H9 (cell line): ENCODE results near the gene BICD1. TPM values are rescaled to one million over a fixed set of nuclear protein-coding genes. Genes with fewer than 3 reads are reported as not detected.

ENCODE experiments used
- DNase-seq: peaks from one replicate; pipeline ENCODE4 v3.0.0-alpha.2; 2017
- H2AFZ ChIP-seq: one replicate; pipeline ENCODE4 v1.6.1; 2013; ENCODE audit warnings: mild to moderate bottlenecking, low read length, control low read depth, moderate library complexity
- H2AK5ac ChIP-seq: 2 replicates; pipeline ENCODE4 v1.6.1; 2013; ENCODE audit warnings: low read length, control low read depth, mixed read lengths; ENCODE audit not compliant: insufficient read length
- H2BK120ac ChIP-seq: one replicate; pipeline ENCODE4 v1.6.1; 2013; ENCODE audit warnings: low read depth, mild to moderate bottlenecking, low read length, control low read depth, inconsistent platforms; ENCODE audit not compliant: poor library complexity, severe bottlenecking
- H2BK12ac ChIP-seq: 2 replicates; pipeline ENCODE4 v1.6.1; 2013; ENCODE audit warnings: low read length, control low read depth, mixed read lengths, low read depth; ENCODE audit not compliant: insufficient read length
- H2BK15ac ChIP-seq: 2 replicates; pipeline ENCODE4 v1.6.1; 2013; ENCODE audit warnings: low read depth, low read length, control low read depth
- H2BK20ac ChIP-seq: one replicate; pipeline ENCODE4 v1.6.1; 2013; ENCODE audit warnings: low read depth, mild to moderate bottlenecking, low read length, control low read depth, inconsistent platforms; ENCODE audit not compliant: poor library complexity, severe bottlenecking
- H2BK5ac ChIP-seq: 2 replicates; pipeline ENCODE4 v1.6.1; 2013; ENCODE audit warnings: low read length, control low read depth, mixed read lengths; ENCODE audit not compliant: insufficient read length
- H3K14ac ChIP-seq: 2 replicates; pipeline ENCODE4 v1.6.1; 2013; ENCODE audit warnings: low read length, control low read depth; ENCODE audit not compliant: insufficient read depth
- H3K18ac ChIP-seq: 2 replicates; pipeline ENCODE4 v1.6.1; 2013; ENCODE audit warnings: low read depth, mild to moderate bottlenecking, mixed read lengths, low read length, control low read depth; ENCODE audit not compliant: insufficient read length
- H3K23ac ChIP-seq: 2 replicates; pipeline ENCODE4 v1.6.1; 2013; ENCODE audit warnings: low read length, control low read depth, mixed read lengths, low read depth; ENCODE audit not compliant: insufficient read length
- H3K23me2 ChIP-seq: 2 replicates; pipeline ENCODE4 v1.6.1; 2013; ENCODE audit warnings: low read depth, mild to moderate bottlenecking, mixed read lengths, low read length, control low read depth; ENCODE audit not compliant: insufficient read length, poor library complexity, severe bottlenecking
- H3K27ac ChIP-seq: 2 replicates; pipeline ENCODE4 v1.5.1; 2013; ENCODE audit warnings: low read length, control low read depth, mixed read lengths, low read depth; ENCODE audit not compliant: insufficient read length
- H3K27me3 ChIP-seq: 2 replicates; pipeline ENCODE4 v1.6.1; 2013; ENCODE audit warnings: low read length, control low read depth, inconsistent platforms; ENCODE audit not compliant: insufficient read depth
- H3K4ac ChIP-seq: 2 replicates; pipeline ENCODE4 v1.6.1; 2013; ENCODE audit warnings: low read depth, mild to moderate bottlenecking, control low read depth, inconsistent platforms, low read length, moderate library complexity
- H3K4me1 ChIP-seq: 2 replicates; pipeline ENCODE4 v1.6.1; 2013; ENCODE audit warnings: low read length, control low read depth, inconsistent platforms; ENCODE audit not compliant: insufficient read depth
- H3K4me2 ChIP-seq: 2 replicates; pipeline ENCODE4 v1.6.1; 2013; ENCODE audit warnings: low read length, control low read depth, mixed read lengths; ENCODE audit not compliant: insufficient read length, insufficient read depth
- H3K56ac ChIP-seq: 2 replicates; pipeline ENCODE4 v1.6.1; 2013; ENCODE audit warnings: low read depth, mild to moderate bottlenecking, mixed read lengths, low read length, control low read depth; ENCODE audit not compliant: insufficient read length
- H3K79me1 ChIP-seq: 2 replicates; pipeline ENCODE4 v1.6.1; 2013; ENCODE audit warnings: low read depth, mild to moderate bottlenecking, moderate library complexity, low read length, control low read depth, inconsistent platforms; ENCODE audit not compliant: insufficient read depth, poor library complexity, severe bottlenecking
- H3K79me2 ChIP-seq: 2 replicates; pipeline ENCODE4 v1.6.1; 2013; ENCODE audit warnings: low read length, control low read depth, inconsistent platforms; ENCODE audit not compliant: insufficient read depth
- H3K9ac ChIP-seq: 2 replicates; pipeline ENCODE4 v1.6.1; 2013; ENCODE audit warnings: low read length, control low read depth, mixed read lengths; ENCODE audit not compliant: insufficient read length; ENCODE audit errors: extremely low read depth
- H3K9me3 ChIP-seq: one replicate; pipeline ENCODE4 v1.6.1; 2013; ENCODE audit warnings: low read depth, low read length, inconsistent platforms; ENCODE audit not compliant: control insufficient read depth
- H3T11ph ChIP-seq: one replicate; pipeline ENCODE4 v1.6.1; 2013; ENCODE audit warnings: mild to moderate bottlenecking, low read length, control low read depth, inconsistent platforms
- H4K20me1 ChIP-seq: one replicate; pipeline ENCODE4 v1.6.1; 2013; ENCODE audit not compliant: control insufficient read depth, insufficient read length, insufficient read depth
- H4K5ac ChIP-seq: 2 replicates; pipeline ENCODE4 v1.6.1; 2013; ENCODE audit warnings: low read depth, mild to moderate bottlenecking, mixed read lengths, low read length, control low read depth; ENCODE audit not compliant: insufficient read length
- H4K8ac ChIP-seq: replicated peaks from 2 replicates; pipeline ENCODE4 v1.6.1; 2013; ENCODE audit warnings: low read length, control low read depth, mixed read lengths, low read depth; ENCODE audit not compliant: insufficient read length
- H4K91ac ChIP-seq: 2 replicates; pipeline ENCODE4 v1.6.1; 2013; ENCODE audit warnings: low read depth, mild to moderate bottlenecking, moderate library complexity, mixed read lengths, low read length, control low read depth; ENCODE audit not compliant: insufficient read length
- H3K27ac Mint-ChIP-seq, 3 experiments: 2 replicates in 2 of 3; 3 replicates in 1 of 3; pipeline ENCODE4 v1.8.0; 2020 to 2021; ENCODE audit warnings: mixed read lengths in 3 of 3, mild to moderate bottlenecking in 1 of 3, moderate library complexity in 1 of 3
- H3K27me3 Mint-ChIP-seq: 2 replicates; pipeline ENCODE4 v1.8.0; 2021; ENCODE audit warnings: low read depth, mild to moderate bottlenecking, moderate library complexity, mixed read lengths
- H3K36me3 Mint-ChIP-seq, 3 experiments: 2 replicates in 2 of 3; 3 replicates in 1 of 3; pipeline ENCODE4 v1.8.0; 2020 to 2021; ENCODE audit warnings: low read depth in 3 of 3, mixed read lengths in 3 of 3; ENCODE audit not compliant: insufficient read depth in 1 of 3
- H3K4me1 Mint-ChIP-seq, 2 experiments: 2 replicates each; pipeline ENCODE4 v1.8.0; 2020; ENCODE audit warnings: mixed read lengths in 2 of 2
- H3K4me3 Mint-ChIP-seq, 2 experiments: 2 replicates in 1 of 2; 3 replicates in 1 of 2; pipeline ENCODE4 v1.8.0; 2020 to 2021; ENCODE audit warnings: mild to moderate bottlenecking in 2 of 2, mixed read lengths in 2 of 2, moderate library complexity in 1 of 2
- H3K9me3 Mint-ChIP-seq, 2 experiments: 2 replicates in 1 of 2; 3 replicates in 1 of 2; pipeline ENCODE4 v1.8.0; 2020; ENCODE audit warnings: mild to moderate bottlenecking in 2 of 2, mixed read lengths in 2 of 2, moderate library complexity in 1 of 2
- WGBS: extraction: QIAGEN DNeasy Blood & Tissue Kit; methylation state at CpG from one replicate; pipeline ENCODE4 v1.1.7; 2013; ENCODE audit warnings: missing lambda C conversion rate, low lambda C conversion rate, mixed read lengths; ENCODE audit not compliant: insufficient read length; ENCODE audit errors: extremely low coverage; 5-methylcytosine and 5-hydroxymethylcytosine counted together
- total RNA-seq: library from RNA; stranded (reverse); gene quantifications from 2 replicates; pipeline ENCODE4 v1.2.1, GENCODE V29; 2021
- TF ChIP-seq, protein P1 (sequence below): fragments of 200-600 bp; sonication (generic); conservative IDR thresholded peaks from 3 replicates; pipeline ENCODE4 v1.8.0; 2021; ENCODE audit warnings: antibody characterized with exemption, mild to moderate bottlenecking

Gene BICD1
- total RNA-seq, 1 experiment from 2014 or later = 134 TPM

DNA sequence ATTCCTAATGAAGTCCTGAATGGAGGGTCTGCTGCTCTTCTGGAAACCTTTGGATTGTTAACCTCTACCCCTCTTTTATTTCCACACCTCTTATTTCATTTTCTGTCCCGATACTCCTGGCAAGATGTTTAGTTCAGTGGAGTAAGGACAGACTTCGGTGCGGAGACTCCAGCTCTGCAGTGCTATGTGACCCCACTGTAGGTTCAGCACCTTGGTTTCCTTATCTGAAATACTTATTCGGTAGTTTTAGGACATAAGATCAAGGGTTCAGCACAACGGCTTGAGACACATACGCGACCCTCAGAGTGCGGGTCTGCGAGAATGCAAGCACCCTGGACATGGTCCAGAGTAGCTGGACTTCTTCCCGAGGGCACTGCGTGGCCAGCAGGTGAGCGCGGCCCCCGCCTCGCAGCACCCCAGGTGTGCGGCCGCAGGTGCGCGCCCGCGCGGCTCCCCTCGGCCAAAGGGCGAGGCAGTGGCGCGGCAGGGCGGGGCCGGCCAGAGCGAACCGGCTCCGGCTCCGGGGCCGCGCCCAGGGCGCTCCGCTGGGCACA is 292.2 kb downstream of the BICD1 start:
- Histone ChIP-seq H4K8ac (no peak overlapping the region), H3K23ac (no peak overlapping the region), H3K56ac (no peak overlapping the region), H2AFZ (no peak overlapping the region), H3T11ph (no peak overlapping the region), H3K14ac (peak overlapping the region; percentile 68), H3K79me2 (peaks cover 23% of the 10 kb centered on the region; the same call in 1 of the 2 replicates), H4K91ac (no peak overlapping the region), H3K9me3 (no peaks in the 10 kb centered on the region), H4K20me1 (no peaks in the 10 kb centered on the region), H2AK5ac (no peak overlapping the region), H2BK120ac (no peak overlapping the region), H2BK5ac (no peak overlapping the region), H3K27me3 (no peaks in the 10 kb centered on the region), H3K79me1 (no peaks in the 10 kb centered on the region), H3K27ac (peak overlapping the region; percentile 64), H3K4ac (no peak overlapping the region), H2BK20ac (no peak overlapping the region), H3K18ac (no peak overlapping the region), H3K4me1 (peaks cover 7% of the 10 kb centered on the region; the same call in 1 of the 2 replicates), H4K5ac (no peak overlapping the region), H2BK12ac (no peak overlapping the region), H3K9ac (peak overlapping the region; percentile 69), H2BK15ac (no peak overlapping the region), H3K23me2 (peaks cover 5% of the 10 kb centered on the region), H3K4me2 (peak overlapping the region; percentile 98)
- Mint-ChIP-seq H3K27ac (peak overlapping the region; percentile 76 to 92 (median 85); a peak in 6 of 7 replicates), H3K36me3 (peaks cover 7 to 32% (median 31%) of the 10 kb centered on the region in 3 experiments), H3K4me1 (peaks cover 32 to 47% of the 10 kb centered on the region in 2 experiments), H3K9me3 (peaks cover 0 to 2% of the 10 kb centered on the region in 2 experiments; a peak in 2 of 5 replicates), H3K27me3 (no peaks in the 10 kb centered on the region), H3K4me3 (peak overlapping the region; percentile 85 to 95)
- TF ChIP-seq, protein P1, sequence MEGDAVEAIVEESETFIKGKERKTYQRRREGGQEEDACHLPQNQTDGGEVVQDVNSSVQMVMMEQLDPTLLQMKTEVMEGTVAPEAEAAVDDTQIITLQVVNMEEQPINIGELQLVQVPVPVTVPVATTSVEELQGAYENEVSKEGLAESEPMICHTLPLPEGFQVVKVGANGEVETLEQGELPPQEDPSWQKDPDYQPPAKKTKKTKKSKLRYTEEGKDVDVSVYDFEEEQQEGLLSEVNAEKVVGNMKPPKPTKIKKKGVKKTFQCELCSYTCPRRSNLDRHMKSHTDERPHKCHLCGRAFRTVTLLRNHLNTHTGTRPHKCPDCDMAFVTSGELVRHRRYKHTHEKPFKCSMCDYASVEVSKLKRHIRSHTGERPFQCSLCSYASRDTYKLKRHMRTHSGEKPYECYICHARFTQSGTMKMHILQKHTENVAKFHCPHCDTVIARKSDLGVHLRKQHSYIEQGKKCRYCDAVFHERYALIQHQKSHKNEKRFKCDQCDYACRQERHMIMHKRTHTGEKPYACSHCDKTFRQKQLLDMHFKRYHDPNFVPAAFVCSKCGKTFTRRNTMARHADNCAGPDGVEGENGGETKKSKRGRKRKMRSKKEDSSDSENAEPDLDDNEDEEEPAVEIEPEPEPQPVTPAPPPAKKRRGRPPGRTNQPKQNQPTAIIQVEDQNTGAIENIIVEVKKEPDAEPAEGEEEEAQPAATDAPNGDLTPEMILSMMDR = no peak
- no CpG with 5 or more reads among the region's 36 CpGs for WGBS
- no peak for DNase-seq
